GM12864 (cell line): ENCODE data around the gene ARHGAP12.

Experiments
- DNase-seq: peaks from one replicate; pipeline ENCODE4 v3.0.0-alpha.2; 2011; ENCODE audit warnings: low read depth
- H3K4me3 ChIP-seq: 2 replicates; pipeline ENCODE4 v1.5.1; 2011; ENCODE audit warnings: mild to moderate bottlenecking, low read depth, low read length, control low read depth
- CTCF ChIP-seq: IDR thresholded peaks from 2 replicates; pipeline ENCODE4 v1.5.1; 2011; ENCODE audit warnings: low read depth, mild to moderate bottlenecking, moderate library complexity, low read length, control low read depth, inconsistent platforms; ENCODE audit errors: missing control alignments

ARHGAP12 gene

GRCh38 chr10:31963589-31963980 is 35.0 kb upstream of the ARHGAP12 start:
- no peak for TF ChIP-seq CTCF
- no peak overlapping the region for H3K4me3 ChIP-seq
- no peak for DNase-seq

- no peak for TF ChIP-seq CTCF
- no peak for DNase-seq
Measured at GRCh38 chr10:31962826-31963588, 34.4 kb upstream of the ARHGAP12 start.

GRCh38 chr10:31961277-31962074 is 32.8 kb upstream of the ARHGAP12 start:
- no peak for DNase-seq
- TF ChIP-seq CTCF: no peak

More at GRCh38 chr10:31962826-31963588, 34.4 kb upstream of the ARHGAP12 start:
- H3K4me3 ChIP-seq: no peak overlapping the region

GRCh38 chr10:31959461-31960173 is 31.0 kb upstream of the ARHGAP12 start:
- no peak for DNase-seq
- no peak overlapping the region for H3K4me3 ChIP-seq
- TF ChIP-seq CTCF: no peak

More at GRCh38 chr10:31961277-31962074, 32.8 kb upstream of the ARHGAP12 start:
- H3K4me3 ChIP-seq: no peak overlapping the region

- TF ChIP-seq CTCF: no peak
- H3K4me3 ChIP-seq: no peak overlapping the region
- DNase-seq: no peak
Measured at GRCh38 chr10:31958856-31959255, 30.2 kb upstream of the ARHGAP12 start.

GRCh38 chr10:31956200-31956946 is 27.7 kb upstream of the ARHGAP12 start:
- no peak overlapping the region for H3K4me3 ChIP-seq
- no peak for DNase-seq
- no peak for TF ChIP-seq CTCF
